Activated naive CD4-positive, alpha-beta T cell (primary cell): ENCODE measurements around the gene QKI.
"Not testable (repeated sequence)": the region's sequence is repeated elsewhere in the genome, so short reads cannot be mapped to it uniquely, and the experiment has no call there.

Experiments used
- DNase-seq, 4 experiments: peaks; one replicate each; lab custom pipeline; 2025; lab: John Stamatoyannopoulos, UW

Gene QKI

DNA sequence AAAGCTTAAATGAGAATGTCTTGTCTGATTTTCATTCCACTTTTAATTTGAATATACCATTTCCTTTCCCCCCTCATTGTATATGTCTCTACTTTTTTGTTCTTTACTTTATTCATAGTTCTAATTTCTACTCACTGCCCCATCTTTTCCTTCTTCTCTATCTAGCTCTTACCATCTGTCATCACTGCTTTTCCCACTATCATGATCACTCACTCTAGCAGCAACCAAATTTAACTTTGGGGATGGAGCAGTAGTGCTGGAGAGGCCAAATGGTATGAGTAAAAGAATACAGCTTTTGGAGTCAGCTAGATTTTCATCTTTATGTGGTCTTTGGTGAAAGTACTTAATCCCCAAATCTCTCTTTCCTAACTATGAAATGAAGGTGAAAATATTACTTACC, 25.5 kb downstream of the QKI start:
- no peak for DNase-seq

DNA sequence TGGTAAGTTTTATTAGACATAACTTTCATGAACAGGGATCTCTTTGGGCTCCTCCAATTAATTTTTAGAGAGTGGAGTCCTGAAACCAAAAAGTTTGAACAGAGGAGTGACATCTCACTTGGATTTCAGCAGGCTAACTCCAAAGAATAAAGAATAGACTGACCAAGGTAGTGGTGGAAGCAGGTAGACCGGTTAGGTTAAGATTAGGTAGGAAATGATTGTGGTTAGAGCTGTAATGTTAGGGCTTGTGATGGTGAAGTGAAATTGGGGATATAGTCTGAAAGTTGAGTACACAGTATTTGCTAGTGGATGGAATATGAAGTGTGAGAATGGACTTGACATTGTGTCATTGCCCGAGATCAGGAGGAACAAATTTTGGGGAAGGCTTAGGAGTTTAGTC, 27.8 kb downstream of the QKI start:
- no peak for DNase-seq

DNA sequence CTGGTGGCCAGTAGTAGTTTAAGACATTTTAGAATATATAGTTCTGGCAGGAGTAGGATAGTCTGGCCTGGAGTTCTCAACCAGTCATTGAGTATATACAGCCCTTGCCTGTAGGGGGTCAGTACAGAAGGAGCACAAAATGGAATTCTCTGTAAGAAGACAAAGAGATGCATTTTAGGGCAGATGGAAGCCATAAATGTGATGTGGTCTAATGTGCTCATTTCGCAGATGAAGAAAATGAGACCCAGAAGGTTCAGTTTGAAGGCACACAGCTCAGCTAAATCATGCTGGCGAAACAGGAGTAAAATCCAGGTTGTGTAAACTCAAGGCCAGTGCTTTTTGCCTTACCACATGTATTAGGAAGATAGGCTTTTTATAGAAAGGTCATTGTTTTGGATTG, 29.6 kb downstream of the QKI start:
- DNase-seq, result no peak

DNA sequence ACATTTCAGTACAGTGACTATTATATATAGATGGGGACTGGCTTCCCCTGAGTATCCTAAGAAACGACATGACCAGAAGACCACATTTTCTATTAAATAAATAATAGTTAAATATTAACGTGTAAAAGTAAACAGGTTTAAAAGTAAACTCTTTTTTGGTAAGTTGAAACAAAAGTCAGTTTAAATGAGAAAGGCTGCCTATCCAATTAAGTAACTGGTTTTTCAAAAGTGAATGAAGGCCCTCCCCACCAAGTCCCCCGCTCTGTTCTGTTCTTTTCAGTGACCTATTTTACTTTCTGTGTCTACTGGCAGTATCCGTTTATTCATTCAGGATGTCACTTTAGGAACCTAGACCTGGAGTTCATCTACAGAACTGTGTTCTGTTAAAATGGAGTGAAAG, 32.0 kb downstream of the QKI start:
- DNase-seq, result no peak

DNA sequence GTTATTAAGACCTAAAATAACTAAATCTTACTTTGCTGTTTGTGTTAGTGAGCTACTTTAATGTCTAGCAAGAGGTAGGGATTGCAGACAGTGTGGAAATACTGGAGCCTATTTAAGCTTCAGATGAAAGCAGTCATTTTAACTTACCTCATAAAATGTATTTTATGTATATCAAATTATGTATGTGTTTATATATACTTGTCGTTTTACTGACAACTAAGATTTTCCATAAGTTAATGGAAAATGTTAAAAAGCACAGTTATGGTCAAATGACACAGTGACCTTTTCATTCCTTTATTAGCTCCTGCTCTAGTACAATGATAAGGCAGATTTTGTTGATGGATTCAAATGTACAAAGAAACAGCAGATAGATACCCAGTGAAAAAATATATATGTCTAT, 34.6 kb downstream of the QKI start:
- DNase-seq, result no peak

DNA sequence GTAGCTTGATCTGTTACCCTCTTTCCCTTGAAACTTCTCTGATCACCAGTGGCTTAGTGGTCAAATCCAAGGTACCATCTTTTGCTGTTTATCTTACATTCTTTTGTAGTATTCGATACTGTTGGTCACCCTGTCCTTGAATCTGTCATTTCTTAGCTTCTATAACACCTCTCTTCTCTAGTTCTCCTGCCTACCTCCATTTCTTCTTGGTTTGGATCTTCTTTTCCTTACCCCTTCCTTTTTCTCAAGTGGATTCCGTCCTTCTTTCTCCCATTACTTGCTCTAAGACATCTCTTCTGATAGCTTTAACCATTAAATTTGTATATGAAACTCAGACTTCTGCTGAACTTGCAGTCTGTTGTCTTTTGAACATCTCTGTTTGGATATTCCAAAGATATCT, 39.9 kb downstream of the QKI start:
- no peak for DNase-seq

DNA sequence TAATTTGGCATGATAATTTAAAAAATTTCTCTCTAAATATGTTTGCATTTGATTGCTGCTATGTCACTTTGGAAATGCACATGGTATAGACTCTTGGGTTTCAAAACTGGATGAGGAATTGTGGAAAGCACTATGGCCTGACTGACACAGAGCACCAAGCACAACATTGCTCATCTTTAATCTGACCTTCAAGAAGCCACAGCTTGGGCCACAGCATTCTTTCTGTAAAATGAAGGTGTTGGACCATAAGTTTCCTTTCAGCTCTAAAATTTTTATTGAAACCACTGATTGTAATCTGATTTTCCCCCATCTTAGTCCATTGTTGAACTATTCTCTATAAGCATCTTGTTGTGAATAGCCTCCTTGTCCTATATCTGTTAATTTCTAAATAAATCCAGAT, 41.0 kb downstream of the QKI start:
- no peak for DNase-seq

DNA sequence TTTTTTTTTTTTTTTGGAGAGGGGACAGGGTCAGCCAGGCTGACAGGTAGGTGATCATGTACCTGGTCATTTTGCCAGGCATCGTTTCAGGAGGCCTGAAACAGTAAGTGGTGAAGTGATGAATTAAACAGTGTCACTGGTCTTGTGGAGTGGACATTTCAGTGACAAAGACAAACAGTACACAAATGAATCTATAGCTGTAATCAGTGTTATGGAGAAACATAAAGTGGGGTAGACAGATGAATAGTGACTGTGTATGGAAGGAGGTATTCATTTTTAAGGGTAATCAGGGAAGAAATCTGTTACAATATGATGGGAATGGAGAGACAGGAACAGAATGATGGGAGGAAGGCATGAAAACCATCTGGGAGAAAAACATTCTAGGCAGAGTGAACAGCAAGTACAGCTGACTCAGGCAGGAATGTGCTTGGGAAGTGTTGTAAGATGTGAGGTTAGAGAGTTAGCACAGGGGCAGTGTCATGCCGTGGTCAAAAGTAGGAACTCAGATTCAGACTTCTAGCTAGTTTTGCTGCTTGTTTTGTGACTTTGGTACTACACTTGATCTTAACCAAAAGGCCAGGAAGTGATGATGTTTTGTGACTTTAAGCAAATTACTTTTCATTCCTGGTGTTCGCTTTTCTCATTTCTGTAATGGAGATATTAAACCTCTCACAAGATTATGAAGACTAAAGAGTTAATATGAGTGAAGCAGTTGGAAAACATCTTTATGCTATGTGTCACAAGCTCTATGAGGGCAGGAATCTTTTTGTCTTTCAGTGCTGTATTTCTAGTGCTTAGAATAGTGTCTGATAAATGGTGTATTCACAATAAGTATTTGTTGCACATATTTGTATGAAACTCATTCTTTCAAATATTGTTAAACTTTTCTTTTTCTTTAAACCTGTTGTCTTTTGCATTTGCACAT, 43.4 kb downstream of the QKI start:
- no peak for DNase-seq

DNA sequence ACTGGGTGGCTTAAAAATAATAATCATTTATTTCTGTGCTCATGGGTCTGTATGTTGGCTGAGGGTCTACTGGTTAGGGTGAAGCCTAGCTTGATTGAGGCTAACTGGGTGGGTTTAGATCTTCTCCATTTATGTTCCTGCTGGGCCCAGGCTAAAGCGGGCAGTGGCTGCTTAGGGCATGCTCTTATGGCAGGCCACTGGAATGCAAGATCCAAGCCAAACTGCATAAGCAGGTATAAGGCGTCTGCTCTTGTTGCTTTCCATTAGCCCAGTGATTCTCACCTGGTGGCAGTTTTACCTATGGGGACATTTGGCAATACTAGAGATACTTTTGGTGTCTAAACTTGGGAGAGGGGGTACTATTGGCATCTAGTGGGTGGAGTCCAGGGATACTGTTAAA, 44.5 kb downstream of the QKI start:
- no peak for DNase-seq

DNA sequence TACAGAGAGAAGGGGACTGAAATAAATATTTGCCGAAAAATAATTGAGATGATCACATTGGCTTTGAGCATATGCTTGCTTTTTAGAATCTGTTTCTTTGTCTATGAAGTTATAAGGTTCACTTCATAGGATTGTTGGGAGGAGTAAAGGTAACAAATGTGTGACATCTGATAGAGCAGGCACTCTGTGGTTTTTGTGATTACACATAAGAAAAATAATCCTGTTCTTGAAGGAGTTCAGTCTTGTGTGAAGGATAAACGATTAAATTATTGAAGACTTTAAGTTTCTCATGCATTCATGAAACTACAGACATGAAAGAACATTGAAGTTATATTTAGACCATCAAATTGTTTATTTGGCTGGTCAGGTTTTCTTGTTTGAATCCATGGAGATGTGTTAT, 45.0 kb downstream of the QKI start:
- DNase-seq, result no peak

DNA sequence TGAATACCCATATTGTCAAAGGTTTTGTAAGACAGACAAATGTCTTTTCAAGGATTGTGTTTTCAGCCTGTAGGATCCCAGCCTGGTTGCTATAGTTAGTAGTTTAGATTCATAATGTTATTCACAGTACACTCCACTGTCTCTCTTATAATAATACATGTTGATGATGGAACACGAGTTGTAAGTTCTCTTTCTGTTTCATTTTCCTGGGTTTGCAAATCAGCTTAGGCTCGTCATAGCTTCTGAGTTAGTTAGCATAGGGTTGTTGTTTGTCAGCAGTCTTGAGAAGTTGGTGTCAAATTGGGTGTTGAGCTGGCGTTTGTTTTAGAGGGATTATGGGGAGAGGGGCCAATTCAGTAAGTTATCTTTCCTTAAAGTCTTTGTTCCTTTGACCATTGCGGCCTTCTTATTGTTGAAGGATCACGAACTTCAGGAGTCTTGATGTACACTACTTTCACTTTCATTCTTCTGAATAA, 45.8 kb downstream of the QKI start:
- no peak for DNase-seq

DNA sequence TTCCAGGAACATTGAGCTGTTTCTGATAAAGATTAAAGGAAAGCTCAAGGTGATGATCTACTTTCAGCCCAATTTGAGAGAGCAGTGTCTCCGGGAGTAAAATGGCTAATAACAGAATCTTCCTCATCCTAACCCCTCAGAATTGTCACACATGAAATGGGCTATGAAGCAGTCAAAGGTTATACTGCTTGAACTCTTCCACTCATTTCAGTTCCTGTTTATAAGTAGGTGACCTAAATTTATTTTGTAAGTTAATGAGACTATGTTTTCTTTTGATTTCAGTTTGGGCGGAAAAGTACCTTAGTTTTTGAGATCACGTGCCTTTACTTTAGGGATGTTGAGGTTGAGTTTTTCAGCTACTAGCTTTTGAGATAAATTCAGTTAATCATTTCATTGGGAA, 47.2 kb downstream of the QKI start:
- DNase-seq, result no peak

DNA sequence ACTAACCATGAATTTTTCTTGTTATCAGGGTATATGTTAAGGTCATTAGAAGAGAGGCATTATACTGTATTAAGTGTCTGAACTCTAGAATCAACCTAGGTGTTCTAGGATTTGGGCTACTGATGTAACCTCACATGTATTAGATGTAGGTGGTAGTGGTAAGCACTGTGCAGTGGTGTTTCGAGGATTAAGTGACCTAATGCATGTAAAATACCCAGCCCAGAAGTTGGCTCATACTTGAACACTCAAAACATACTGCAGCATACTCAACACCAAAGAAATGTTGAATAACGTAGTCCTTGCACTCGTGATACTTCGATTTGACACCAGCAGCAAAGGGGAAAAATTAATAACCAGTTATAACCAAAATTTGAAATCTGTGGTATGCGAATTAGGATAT, 48.7 kb downstream of the QKI start:
- DNase-seq, result no peak

DNA sequence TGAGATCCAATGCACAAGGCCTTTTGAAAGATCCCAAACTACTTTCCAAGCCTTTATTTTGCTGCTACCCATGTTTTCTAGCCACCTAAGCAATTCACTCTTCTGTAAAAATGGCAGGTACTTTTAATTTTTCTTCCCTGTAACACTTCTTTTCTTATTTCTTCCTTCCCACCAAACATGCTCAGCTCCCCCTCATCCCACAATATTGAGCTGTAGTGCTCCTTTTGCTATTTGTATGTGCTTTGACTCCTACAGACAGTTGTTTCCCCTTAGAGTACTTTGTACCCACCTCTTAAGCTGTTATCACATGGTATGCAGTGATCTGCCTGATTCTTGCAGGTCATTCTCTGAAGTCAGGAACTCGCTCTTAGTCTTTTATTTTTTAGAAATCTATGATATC, 49.3 kb downstream of the QKI start:
- no peak for DNase-seq

DNA sequence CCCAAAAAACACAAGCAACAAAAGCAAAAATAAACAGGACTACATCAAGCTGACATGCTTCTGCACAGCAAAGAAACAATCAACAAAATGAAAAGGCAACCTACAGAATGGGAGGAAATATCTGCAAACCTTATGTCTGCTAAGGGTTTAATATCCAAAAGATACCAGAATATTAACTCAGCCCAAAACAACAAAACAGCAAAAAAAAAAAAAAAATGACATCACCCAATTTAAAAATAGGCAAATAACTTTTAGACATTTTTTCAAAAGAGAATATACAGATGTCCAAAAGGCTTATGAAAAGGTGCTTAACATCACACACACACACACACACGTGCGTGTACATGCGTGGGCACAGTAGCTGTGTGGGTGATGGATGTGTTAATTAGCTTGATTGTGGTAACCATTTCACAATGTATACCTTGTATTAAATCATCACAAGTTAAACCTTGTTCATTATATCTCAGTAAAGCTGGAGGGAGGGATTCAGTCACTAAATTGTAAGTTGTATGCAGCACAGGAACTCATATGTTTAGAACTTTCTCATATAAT, 52.4 kb downstream of the QKI start:
- no peak for DNase-seq

DNA sequence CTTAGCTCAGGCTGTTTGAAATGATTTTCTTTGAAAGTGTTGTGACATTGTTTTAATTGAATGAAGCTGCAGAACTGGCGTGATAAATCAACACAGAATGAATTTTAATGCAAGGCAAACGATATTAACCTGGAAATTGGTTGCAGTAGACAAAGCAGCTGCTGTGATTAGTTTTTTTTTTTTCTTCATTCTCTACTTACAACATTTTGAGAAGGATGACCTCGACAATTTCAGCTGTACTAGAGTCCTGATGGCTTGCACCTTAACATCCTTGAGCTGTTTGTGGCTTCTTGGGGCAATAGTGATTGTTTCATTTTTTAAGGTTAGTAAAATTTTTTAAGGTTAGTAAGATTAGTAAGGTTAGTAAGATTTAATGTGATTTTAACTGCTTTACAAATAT, 54.2 kb downstream of the QKI start:
- no peak for DNase-seq

DNA sequence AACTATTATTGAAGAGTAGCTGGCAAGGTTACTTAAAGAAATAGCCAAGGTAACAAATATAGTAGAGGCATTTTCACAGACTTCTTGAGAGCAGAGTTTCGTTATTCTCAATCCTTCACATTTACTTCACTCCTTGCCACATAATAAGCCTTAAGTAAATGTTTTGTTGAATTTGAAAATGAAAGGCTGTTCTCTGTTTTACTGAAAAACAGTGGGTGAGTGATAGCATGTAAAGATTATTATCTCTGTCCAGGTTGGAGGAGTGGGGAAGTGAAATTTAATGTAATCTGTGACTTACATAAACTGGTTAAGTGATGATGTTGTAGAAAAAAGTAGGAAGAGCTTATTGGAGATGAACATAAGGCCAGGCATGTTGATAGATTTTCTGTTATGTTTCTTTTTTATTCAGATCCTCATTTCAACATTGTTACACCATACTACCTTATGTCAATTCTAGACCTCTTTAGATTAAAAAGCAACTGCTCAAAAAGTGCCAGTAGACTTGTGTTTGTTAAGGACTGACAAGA, 55.0 kb downstream of the QKI start:
- no peak for DNase-seq

DNA sequence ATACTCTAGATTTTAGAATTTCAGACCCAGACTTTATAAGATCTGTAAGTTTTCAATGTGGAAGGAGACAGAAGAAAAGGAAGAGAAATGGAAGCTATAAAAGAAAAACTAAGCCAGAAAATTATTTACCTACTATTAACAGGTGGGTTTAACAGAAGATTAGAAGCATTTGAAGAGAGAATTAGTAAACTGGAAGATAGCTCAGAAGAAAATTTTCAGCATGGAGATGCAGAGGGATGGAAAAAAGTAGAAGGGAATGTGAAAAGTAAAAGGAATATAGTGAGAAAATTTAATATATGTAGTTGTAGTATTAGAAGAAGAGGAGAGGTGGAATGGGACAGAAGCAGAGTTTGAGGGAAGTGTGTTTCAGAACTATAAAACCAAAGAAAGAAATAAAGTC, 56.1 kb downstream of the QKI start:
- DNase-seq, result no peak

DNA sequence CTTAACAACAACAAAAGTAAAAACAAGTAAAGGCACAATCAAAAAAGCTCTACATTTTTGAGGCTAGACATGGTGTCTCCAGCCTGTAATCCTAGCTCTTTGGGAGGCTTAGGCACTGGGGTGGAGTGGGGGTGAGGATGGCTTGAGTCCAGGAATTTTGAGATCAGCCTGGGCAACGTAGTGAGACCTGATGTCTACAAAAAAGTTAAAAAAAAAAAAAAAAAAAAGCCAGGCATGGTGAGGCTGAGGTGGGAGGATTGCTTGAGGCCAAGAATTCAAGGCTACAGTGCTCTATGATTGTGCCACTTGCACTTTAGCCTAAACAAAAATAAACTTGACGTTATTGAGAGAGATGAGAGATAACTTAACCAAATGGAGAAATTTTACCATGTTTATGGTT, 60.1 kb downstream of the QKI start:
- no peak for DNase-seq

DNA sequence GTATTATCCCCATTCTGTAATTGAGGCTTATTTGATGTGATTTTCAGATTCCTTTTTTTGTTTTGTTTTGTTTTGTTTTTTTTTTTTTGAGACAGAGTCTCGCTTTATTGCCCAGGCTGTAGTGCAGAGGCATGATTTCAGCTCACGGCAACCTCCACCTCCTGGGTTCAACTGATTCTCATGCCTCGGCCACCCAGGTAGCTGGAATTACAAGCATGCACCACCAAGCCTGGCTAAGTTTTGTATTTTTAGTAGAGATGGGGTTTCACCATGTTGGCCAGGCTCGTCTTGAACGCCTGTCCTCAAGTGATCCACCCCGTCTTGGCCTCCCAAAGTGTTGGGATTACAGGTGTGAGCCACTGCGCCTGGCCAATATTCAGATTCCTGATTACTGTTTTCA, 62.4 kb downstream of the QKI start:
- DNase-seq, result not testable (repeated sequence)

DNA sequence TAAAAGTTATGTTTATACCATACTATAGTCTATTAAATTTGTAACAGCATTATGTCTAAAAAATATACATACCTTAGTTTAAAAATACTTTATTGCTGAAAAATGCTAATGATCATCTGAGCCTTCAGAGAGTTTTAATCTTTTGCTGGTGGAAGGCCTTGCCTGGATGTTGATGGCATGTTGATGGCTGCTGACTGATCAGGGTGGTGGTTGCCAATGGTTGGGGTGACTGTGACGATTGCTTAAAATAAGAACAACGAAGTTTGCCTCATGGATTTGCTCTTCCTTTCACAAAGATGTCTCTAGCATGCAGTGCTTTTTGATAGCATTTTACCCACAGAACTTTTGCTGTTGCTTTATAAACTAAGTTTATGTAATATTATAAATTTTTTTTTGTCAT, 68.6 kb downstream of the QKI start:
- DNase-seq, result no peak

DNA sequence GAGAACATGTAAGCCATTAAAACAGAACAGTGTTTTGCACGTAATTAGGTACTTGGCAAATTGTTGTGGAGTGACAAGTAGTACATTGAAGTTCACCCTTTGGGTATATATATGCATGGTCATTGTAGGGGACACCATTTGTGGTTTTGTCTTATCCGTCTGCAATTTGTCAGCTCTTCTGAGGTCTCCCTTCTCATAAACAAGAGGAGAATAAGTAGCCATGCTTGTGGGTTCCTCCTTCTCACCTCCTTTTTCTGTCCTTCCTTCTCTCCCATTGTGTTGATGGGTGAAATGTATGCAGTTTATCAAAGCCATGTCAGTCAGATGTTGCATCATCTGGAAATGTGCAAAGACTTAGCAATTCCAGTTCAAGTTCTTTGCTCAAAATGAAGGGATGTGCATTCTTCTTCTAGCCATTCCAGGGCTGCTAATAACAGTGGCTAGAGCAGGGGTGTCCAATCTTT, 70.9 kb downstream of the QKI start:
- DNase-seq, result no peak

DNA sequence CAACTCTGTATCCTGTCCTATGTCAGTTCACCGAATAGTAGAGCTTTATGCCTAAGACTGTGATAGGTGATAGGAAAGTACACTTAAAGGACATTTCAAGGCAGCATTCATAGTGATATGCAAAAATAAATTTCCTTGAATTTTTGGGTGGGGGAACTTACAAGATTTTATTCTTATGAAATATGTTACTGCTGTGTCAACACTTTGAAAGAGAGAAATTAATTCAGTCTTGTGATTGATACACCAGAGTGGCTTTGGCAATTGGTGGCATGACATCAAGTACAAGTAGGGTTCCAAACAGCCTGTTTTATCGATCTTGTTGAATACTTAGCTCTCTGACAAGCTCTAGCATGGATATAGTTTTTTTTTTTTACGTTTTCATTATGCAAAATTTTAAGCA, 72.3 kb downstream of the QKI start:
- DNase-seq, result no peak
